GM12874 (cell line): ENCODE data around the gene ZNF277.

Source experiments
- CTCF ChIP-seq: IDR thresholded peaks from 2 replicates; pipeline ENCODE4 v1.5.1; 2011; ENCODE audit warnings: low read depth, mild to moderate bottlenecking, control low read depth, low read length, moderate library complexity; ENCODE audit not compliant: insufficient read depth

The ZNF277 gene

GRCh38 chr7:112214268-112214667, 7.8 kb downstream of the ZNF277 start:
- TF ChIP-seq CTCF, result no peak

GRCh38 chr7:112214883-112215282, 8.4 kb downstream of the ZNF277 start:
- TF ChIP-seq CTCF, result no peak

GRCh38 chr7:112215787-112216186, 9.3 kb downstream of the ZNF277 start:
- no peak for TF ChIP-seq CTCF

- TF ChIP-seq CTCF, result no peak
These were observed 14.5 kb downstream of the ZNF277 start for GRCh38 chr7:112220877-112221434.

GRCh38 chr7:112223310-112223709, 16.8 kb downstream of the ZNF277 start:
- TF ChIP-seq CTCF, result no peak

- no peak for TF ChIP-seq CTCF
These were observed 17.7 kb downstream of the ZNF277 start for GRCh38 chr7:112224186-112224585.

GRCh38 chr7:112225006-112225405, 18.5 kb downstream of the ZNF277 start:
- no peak for TF ChIP-seq CTCF

- no peak for TF ChIP-seq CTCF
These were observed 20.3 kb downstream of the ZNF277 start for GRCh38 chr7:112226701-112227276.
